Umbilical cord (tissue), 2 donors: Measurements from ENCODE around the gene JSRP1. TPM values are rescaled to one million over a fixed set of nuclear protein-coding genes. Genes with fewer than 3 reads are reported as not detected.
"Not testable (repeated sequence)": the region's sequence is repeated elsewhere in the genome, so short reads cannot be mapped to it uniquely, and the experiment has no call there.

ENCODE experiments used
- DNase-seq: peaks from one replicate; pipeline ENCODE4 v3.0.0-alpha.2; 2015; ENCODE audit warnings: low spot score
- total RNA-seq: library from RNA; depleted of rRNA; stranded (reverse); fragments of >200 nt; gene quantifications from one replicate; pipeline ENCODE4 v1.2.3, GENCODE V29; 2014; ENCODE audit warnings: low replicate concordance; ENCODE audit not compliant: insufficient read depth

The JSRP1 gene
- total RNA-seq, 1 donor from 2014 or later = not detected

- DNase-seq = no peak
Observed at GRCh38 chr19:2282862-2283237, 26.6 kb upstream of the JSRP1 start.

DNA sequence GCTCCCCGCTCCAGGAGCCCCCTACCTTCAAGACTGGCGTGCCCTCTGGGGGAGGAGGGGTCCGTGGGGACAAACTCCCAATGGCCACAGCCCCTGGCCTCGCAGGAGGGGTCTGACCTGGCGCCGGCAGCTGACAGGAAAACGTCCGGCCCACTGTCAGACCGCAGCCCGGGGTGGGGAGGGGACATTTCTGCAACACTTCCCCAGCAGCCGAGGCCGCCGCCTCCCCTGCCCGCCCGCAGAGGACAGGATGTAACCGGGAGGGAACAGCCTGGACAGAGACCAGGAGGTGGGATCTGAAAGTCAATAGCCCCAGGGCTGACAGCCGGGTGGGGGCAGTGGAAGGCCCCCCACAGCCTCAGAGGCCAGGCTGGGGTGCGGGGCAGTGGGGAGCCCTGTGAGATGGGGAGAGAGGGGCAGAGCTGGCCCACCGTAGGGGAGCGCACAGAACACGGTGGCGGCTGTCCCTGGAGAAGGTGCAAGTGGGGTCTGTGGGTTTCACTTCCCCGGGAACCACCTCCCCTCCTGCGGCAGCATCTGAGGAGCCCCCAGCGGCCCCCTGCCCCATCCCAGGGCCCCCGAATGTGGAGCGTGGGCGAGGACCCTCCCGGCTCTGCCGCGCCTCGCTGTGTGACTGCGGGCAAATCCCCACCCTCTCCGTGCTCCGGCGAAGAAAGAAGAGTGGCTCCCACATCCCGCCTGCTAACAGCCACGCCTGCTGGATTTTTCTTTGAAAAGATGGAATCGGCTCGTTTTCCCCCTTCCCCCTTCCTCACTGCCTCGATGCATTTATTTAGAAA is 26.0 kb upstream of the JSRP1 start, which contains the start of gene PEAK3:
PEAK3 (minus strand) TSS at position 114 of the 800 bp plus-strand sequence. CDS start 1,244 bp downstream, outside the sequence.
- DNase-seq = no peak

DNA sequence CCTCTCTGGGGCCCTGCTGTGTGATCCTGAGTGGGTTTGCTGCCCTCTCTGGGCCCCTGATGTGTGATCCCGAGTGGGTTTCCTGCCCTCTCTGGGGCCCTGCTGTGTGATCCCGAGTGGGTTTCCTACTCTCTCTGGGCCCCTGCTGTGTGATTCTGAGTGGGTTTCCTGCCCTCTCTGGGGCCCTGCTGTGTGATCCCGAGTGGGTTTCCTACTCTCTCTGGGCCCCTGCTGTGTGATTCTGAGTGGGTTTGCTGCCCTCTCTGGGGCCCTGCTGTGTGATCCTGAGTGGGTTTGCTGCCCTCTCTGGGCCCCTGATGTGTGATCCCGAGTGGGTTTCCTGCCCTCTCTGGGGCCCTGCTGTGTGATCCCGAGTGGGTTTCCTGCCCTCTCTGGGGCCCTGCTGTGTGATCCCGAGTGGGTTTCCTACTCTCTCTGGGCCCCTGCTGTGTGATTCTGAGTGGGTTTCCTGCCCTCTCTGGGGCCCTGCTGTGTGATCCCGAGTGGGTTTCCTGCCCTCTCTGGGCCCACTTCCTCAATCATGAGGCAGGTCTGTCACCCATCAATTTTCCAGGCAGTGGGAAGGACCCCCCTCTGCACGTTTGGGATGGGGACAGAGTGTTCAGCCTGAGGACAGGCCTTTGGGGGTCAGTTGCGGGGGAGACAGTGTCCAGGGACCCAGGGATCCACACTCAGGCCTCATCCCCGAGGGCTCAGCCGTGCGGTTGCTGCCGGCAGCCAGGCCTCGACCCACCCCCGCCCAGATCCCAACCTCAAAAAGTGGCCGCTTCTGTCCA is 25.2 kb upstream of the JSRP1 start:
- DNase-seq = not testable (repeated sequence)

GRCh38 chr19:2280633-2281264 is 24.5 kb upstream of the JSRP1 start:
- DNase-seq = no peak

GRCh38 chr19:2278459-2279158 is 22.4 kb upstream of the JSRP1 start:
- no peak for DNase-seq

- DNase-seq = no peak
Observed at GRCh38 chr19:2277138-2277537, 20.9 kb upstream of the JSRP1 start.

GRCh38 chr19:2276429-2276986 is 20.3 kb upstream of the JSRP1 start:
- no peak for DNase-seq

- no peak for DNase-seq
Observed at GRCh38 chr19:2275588-2276428, 19.6 kb upstream of the JSRP1 start.

GRCh38 chr19:2274931-2275535 is 18.8 kb upstream of the JSRP1 start:
- peak; percentile 51 for DNase-seq

GRCh38 chr19:2274185-2274711 is 18.0 kb upstream of the JSRP1 start:
- no peak for DNase-seq

DNA sequence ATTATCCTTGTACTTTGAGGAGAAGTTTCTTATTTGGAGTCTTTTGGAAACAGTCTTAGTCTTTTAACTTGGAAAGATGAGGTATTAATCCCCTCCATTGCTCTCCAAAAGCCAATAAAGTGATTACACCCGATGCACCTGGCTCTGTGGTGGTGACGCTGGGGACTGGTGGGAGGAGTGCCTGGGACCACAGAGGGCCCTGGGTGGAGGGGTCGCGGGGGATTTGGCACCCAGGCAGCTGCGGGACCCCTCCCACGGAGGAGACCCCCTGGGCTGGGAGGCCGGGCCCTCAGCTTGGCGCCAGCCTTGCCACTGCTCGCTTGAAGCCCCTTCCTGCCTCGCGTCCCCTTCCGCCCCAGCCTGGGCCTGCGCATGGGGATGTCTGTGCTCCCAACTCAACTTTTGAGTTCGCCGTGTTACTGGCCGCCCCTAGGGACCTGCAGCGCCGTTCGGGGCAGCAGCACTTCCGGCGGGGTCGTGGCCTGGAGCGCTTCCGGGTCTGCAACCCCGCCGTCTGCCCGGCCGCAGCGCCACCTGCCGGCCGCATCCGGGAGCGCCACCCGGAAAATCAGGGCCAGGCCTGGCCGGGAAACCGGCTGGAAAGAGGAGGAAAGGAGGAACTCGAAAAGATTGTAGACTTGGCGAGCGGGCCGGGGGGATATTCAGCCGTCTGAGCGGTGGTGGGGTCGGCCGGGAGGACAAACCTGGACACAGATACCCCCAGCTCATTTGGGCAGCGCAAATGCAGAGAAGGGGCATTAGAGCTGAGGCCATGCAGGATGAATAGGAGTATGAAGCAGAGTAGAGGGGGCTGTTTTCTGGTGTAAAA is 17.4 kb upstream of the JSRP1 start:
- peak; percentile 64 for DNase-seq

DNA sequence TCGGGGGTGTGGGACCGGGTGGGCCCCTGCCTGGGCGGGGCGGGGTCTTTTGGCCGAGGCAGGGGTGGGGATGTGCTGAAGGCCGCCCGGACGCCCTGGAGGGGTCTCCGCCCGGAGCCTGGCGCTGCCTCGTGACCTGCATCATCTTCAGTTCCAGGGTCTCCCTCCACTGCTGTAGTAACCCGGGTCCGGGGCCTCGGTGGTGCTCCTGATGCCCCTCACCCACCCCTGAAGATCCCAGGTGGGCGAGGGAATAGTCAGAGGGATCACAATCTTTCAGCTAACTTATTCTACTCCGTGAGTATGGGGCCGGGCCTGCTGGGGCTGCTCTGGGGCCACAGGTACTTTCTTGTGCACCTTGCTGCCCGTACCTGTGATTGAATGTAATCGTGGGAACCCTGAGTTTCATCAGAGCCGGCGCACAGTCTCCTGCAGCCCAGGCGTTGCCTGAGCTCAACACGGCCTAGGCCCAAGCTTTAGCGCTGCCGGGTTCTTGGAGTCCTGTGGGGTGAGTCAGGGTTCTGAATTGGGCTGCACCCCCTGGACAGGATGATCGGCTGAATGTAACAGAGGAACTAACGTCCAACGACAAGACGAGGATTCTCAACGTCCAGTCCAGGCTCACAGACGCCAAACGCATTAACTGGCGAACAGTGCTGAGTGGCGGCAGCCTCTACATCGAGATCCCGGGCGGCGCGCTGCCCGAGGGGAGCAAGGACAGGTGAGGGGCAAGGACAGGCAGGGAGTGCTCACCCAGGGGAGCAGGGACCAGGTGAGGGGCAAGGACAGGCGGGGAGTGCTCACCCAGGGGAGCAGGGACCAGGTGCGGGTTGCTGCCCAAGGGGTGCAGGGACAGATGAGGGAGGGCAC is 15.3 kb upstream of the JSRP1 start:
- DNase-seq = no peak

DNA sequence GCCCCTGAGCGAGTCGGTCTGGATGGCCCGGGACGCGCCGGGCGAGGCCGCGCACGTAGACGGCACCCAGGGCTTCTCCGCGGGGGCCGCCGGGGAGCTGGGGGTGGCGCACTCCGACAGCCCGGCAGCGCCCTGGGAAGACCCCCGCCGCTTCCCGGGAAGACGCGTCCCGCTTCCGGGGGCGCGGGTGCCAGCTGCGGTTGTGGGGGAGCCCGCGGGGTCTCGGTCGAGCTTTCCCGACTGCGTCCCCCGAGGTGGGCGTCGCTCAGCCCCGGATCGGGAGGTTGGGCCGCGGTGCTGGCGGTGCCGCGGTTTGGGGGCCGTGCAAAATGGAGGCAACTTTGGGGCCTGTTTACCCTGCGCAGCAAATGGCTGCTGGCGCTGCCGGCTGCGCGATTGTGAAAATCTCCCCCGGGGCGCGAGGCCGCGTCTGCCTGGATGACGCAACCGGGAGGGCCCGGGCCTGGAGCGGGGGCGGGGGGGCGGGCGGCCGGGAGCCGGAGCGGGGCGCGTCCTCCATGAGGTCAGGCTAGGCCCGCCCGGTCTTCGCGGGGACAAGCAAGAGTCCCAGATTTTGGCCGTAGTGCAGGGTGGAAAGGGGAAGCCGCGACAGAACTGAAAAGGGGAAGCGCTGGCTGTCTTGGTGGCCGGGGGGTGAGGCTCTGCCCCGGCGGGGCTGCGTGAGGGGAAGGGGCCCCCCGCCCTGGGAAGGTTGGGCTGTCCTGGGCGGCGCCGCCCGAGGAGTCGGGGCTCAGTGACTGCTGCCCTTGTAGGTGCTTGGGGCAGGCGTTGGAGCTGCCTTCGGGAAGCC is 14.4 kb upstream of the JSRP1 start:
- peak; percentile 79 for DNase-seq

GRCh38 chr19:2270157-2270422 is 13.9 kb upstream of the JSRP1 start:
- no peak for DNase-seq

- peak; percentile 98 for DNase-seq
Observed at GRCh38 chr19:2269244-2270156, 13.3 kb upstream of the JSRP1 start.

- no peak for DNase-seq
Observed at GRCh38 chr19:2268861-2269243, 12.6 kb upstream of the JSRP1 start.
